Right atrium auricular region (tissue), 2 donors: ENCODE results near the gene SNRPB2. TPM values are rescaled to one million over a fixed set of nuclear protein-coding genes. Genes with fewer than 3 reads are reported as not detected.

Experiments used
- DNase-seq: peaks from one replicate; pipeline ENCODE4 v3.0.0-alpha.2; 2019; ENCODE audit warnings: low spot score
- H3K27ac ChIP-seq, 2 donors: fragments of 200-600 bp; sonication (generic); 1 replicate in 1 of 2; 2 replicates in 1 of 2; pipeline ENCODE4 v1.5.1; 2016 to 2019
- H3K27me3 ChIP-seq, 2 donors: fragments of 200-600 bp; sonication (generic); one replicate each; pipeline versions ENCODE4 v1.5.1 to v1.6.0; 2017 to 2019
- H3K36me3 ChIP-seq: fragments of 200-600 bp; sonication (generic); one replicate; pipeline ENCODE4 v1.5.1; 2016
- H3K4me1 ChIP-seq, 2 donors: fragments of 200-600 bp; sonication (generic); one replicate each; pipeline versions ENCODE4 v1.5.1 to v1.6.0; 2017 to 2019
- H3K4me3 ChIP-seq, 2 donors: fragments of 200-600 bp; sonication (generic); 1 replicate in 1 of 2; 2 replicates in 1 of 2; pipeline ENCODE4 v1.5.1; 2017 to 2019; ENCODE audit warnings: mild to moderate bottlenecking in 1 of 2, moderate library complexity in 1 of 2
- H3K9me3 ChIP-seq, 2 donors: fragments of 200-600 bp; sonication (generic); one replicate each; pipeline ENCODE4 v1.5.1; 2019
- total RNA-seq, 2 donors: library from RNA; depleted of rRNA; stranded (reverse); fragments of >200 nt; gene quantifications; one replicate each; pipeline ENCODE4 v1.1.0, GENCODE V29; 2016
- TF ChIP-seq, protein P1 (sequence below), 2 donors: fragments of 200-600 bp; sonication (generic); IDR thresholded peaks; one replicate each; pipeline ENCODE4 v1.5.1; 2019; ENCODE audit warnings: antibody characterized with exemption in 2 of 2

The SNRPB2 gene
- total RNA-seq, 2 donors from 2014 or later: 21.4 to 25.3 TPM

DNA sequence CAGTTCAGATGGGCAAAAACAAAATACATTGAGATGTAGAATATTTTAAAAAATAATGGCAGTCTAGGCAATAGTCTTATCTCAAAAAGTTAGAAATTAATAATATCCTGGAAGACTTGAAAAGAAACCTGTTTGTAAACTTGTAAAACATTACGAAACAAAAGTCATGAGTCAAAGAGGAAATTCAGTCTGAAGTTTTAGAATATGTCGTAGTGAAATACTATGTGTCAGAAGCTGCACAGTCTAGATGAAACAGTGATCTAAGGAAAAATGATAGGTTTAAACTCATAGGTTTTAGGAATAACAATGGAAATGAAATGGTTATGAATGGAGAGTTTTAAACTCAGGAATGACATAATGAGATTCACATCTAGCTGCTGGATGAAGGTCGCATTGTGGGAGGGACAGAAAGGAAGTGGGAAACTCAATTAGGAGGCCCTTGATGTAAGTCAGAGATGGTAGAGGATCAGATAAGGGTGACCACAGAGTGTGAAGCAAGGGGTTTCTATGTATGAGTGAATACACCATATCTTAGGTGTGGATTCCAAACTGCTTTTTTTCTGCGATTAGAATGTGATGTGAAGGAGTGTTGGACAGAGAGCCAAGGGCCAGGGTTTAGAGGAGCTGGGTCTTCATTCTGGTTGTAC lies 2.8 kb downstream of the SNRPB2 start:
- peaks cover 27% of the 10 kb centered on the region for H3K36me3 ChIP-seq
- H3K9me3 ChIP-seq: no peaks in the 10 kb centered on the region
- no peaks in the 10 kb centered on the region for H3K27me3 ChIP-seq
- peaks cover 0 to 17% of the 10 kb centered on the region in 2 donors for H3K4me1 ChIP-seq
- no peak for DNase-seq
- TF ChIP-seq, protein P1, sequence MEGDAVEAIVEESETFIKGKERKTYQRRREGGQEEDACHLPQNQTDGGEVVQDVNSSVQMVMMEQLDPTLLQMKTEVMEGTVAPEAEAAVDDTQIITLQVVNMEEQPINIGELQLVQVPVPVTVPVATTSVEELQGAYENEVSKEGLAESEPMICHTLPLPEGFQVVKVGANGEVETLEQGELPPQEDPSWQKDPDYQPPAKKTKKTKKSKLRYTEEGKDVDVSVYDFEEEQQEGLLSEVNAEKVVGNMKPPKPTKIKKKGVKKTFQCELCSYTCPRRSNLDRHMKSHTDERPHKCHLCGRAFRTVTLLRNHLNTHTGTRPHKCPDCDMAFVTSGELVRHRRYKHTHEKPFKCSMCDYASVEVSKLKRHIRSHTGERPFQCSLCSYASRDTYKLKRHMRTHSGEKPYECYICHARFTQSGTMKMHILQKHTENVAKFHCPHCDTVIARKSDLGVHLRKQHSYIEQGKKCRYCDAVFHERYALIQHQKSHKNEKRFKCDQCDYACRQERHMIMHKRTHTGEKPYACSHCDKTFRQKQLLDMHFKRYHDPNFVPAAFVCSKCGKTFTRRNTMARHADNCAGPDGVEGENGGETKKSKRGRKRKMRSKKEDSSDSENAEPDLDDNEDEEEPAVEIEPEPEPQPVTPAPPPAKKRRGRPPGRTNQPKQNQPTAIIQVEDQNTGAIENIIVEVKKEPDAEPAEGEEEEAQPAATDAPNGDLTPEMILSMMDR (IDR thresholded peaks at IDR 0.05): no peak
- H3K27ac ChIP-seq: no peak overlapping the region
- H3K4me3 ChIP-seq: no peak overlapping the region

DNA sequence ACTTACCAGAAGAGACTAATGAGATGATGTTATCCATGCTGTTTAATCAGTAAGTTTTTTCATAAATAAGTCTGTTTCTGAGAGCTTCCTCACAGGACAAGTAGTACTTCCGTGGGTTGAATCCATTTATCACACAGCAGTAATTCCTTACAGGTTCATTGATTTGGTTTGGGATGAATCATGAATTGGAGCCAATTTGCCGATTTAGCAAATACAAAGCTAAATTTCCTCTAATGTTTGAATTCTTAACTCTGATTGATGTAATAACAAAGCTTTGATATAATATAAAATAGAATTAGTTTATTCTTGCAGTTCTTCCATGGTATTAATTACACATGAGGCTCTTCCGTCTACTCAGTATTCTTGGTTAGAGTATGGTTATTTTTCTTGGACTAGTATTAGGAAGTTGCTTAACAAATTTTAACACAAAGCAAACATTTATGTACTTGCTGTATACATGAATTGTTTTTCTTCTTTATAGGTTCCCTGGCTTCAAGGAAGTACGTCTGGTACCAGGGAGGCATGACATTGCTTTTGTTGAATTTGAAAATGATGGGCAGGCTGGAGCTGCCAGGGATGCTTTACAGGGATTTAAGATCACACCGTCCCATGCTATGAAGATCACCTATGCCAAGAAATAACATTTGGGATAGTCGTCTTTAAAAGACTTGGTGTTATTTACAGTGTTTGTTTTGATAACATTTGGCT lies 10.7 kb downstream of the SNRPB2 start:
- H3K36me3 ChIP-seq: peaks cover 44% of the 10 kb centered on the region
- TF ChIP-seq, protein P1 (IDR thresholded peaks at IDR 0.05): no peak

DNA sequence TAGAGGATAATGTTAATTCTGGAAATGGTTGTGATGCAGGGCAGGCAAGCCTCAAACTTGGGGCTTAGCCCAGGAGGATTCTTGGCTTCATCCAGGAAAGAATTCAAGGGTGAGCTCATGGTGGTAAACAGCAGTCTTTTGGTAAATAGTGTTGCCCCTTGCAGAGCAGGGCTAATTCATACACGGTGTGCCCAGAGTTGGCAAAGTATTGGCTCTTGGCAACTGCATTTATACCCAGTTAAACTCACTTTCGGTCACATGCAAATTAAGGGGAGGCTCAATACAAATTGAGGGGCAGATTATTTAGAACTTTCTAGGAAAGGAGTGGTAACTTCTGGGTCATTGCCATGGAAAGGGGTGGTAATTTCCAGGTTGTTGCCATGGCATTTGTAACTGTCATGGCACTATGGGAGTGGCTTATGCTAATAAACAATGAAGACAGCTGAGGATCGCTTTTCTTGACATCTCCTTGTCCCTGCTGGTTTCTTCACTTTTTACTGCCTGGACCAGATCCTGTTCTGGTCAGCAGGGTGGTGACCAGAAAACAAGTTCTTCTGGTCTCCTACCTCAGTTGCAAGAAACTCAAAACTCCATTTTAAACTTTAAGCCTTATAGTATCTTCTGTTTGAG lies 14.5 kb downstream of the SNRPB2 start:
- TF ChIP-seq, protein P1 (IDR thresholded peaks at IDR 0.05): no peak

More for the DNA sequence above, 10.7 kb downstream of the SNRPB2 start:
- Histone ChIP-seq H3K27me3 (no peaks in the 10 kb centered on the region), H3K9me3 (no peaks in the 10 kb centered on the region), H3K27ac (no peak overlapping the region), H3K4me1 (no peaks in the 10 kb centered on the region), H3K4me3 (no peak overlapping the region)
- no peak for DNase-seq

DNA sequence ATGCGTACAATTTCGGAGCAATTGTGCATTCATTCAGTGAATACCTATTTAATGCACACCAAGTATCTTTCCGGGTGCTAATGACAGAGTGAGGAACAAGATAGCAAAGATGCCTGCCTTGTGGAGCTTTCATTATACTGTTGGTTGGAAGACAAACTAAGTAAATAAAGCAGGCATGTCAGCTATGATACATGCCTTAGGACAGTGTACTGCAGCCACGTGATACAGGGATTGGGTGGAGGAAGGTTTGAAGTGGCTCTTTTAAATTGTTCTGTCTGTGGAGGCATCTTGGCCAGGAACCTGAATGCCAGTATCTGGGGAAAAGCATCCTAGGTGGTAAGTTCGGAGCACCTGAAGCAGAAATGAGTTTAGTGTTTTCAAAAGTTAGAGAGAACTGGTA lies 15.4 kb downstream of the SNRPB2 start:
- Histone ChIP-seq H3K27ac (no peak overlapping the region), H3K4me1 (no peaks in the 10 kb centered on the region), H3K27me3 (no peaks in the 10 kb centered on the region), H3K9me3 (no peaks in the 10 kb centered on the region), H3K36me3 (peaks cover 17% of the 10 kb centered on the region), H3K4me3 (no peak overlapping the region)
- TF ChIP-seq, protein P1 (IDR thresholded peaks at IDR 0.05): no peak
- no peak for DNase-seq

More for the DNA sequence above, 14.5 kb downstream of the SNRPB2 start:
- Histone ChIP-seq H3K36me3 (peaks cover 26% of the 10 kb centered on the region), H3K4me3 (no peak overlapping the region), H3K4me1 (no peaks in the 10 kb centered on the region), H3K27ac (no peak overlapping the region), H3K9me3 (no peaks in the 10 kb centered on the region), H3K27me3 (no peaks in the 10 kb centered on the region)
- no peak for DNase-seq

DNA sequence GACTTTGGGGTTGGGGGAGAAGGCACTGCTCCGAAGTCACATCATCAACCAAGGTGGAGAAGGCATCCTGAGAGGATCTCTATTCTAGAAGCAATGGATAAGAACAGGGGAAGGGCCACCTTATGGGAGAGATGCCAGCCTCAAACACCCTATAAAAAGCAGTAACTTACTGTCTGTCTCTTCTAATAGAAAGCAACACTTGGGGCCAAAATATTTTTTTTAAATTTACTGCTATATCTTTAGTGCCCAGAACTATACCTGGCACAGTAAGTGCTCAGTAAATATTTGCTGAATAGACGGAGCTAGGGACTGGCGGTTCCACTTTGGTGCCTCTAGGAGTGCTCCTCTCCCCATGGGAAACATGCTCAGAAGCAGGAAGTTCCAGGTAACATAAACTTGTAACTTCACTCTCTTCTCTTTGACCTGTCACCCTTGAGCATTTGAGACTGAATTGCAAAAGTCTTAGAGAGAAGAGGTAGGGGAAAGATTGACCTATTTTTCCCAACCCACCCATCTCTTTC lies 17.5 kb downstream of the SNRPB2 start:
- Histone ChIP-seq H3K36me3 (no peaks in the 10 kb centered on the region), H3K27me3 (no peaks in the 10 kb centered on the region), H3K27ac (no peak overlapping the region), H3K4me3 (no peak overlapping the region), H3K4me1 (no peaks in the 10 kb centered on the region), H3K9me3 (no peaks in the 10 kb centered on the region)
- DNase-seq: no peak
- TF ChIP-seq, protein P1 (IDR thresholded peaks at IDR 0.05): no peak
